Neuronal stem cell (in vitro differentiated cells): ENCODE measurements around the gene ARSJ.

Source experiments
- DNase-seq: peaks from one replicate; pipeline ENCODE4 v3.0.0-alpha.2; 2013; ENCODE audit warnings: low spot score
- H2AFZ ChIP-seq: one replicate; pipeline ENCODE4 v1.6.1; 2013; ENCODE audit warnings: mild to moderate bottlenecking, low read length, inconsistent platforms
- H2AK5ac ChIP-seq: 2 replicates; pipeline ENCODE4 v1.6.1; 2013; ENCODE audit warnings: low read depth, mild to moderate bottlenecking, inconsistent platforms, low read length, moderate library complexity, mixed read lengths
- H2BK120ac ChIP-seq: 2 replicates; pipeline ENCODE4 v1.6.1; 2013; ENCODE audit warnings: low read depth, mild to moderate bottlenecking, inconsistent platforms, low read length, moderate library complexity, mixed read lengths
- H2BK12ac ChIP-seq: one replicate; pipeline ENCODE4 v1.6.1; 2013; ENCODE audit warnings: low read length, inconsistent platforms
- H2BK15ac ChIP-seq: 2 replicates; pipeline ENCODE4 v1.6.1; 2013; ENCODE audit warnings: mild to moderate bottlenecking, low read length, inconsistent platforms, mixed read lengths
- H2BK5ac ChIP-seq: one replicate; pipeline ENCODE4 v1.6.1; 2013; ENCODE audit warnings: inconsistent platforms, mild to moderate bottlenecking, low read length, moderate library complexity
- H3K14ac ChIP-seq: one replicate; pipeline ENCODE4 v1.6.1; 2013; ENCODE audit warnings: low read length, inconsistent platforms
- H3K18ac ChIP-seq: 2 replicates; pipeline ENCODE4 v1.6.1; 2013; ENCODE audit warnings: low read length, inconsistent platforms
- H3K23ac ChIP-seq: 2 replicates; pipeline ENCODE4 v1.6.1; 2013; ENCODE audit warnings: low read depth, mild to moderate bottlenecking, mixed read lengths, low read length, inconsistent platforms; ENCODE audit not compliant: poor library complexity
- H3K27ac ChIP-seq: replicated peaks from 3 replicates; pipeline ENCODE4 v1.5.1; 2013; ENCODE audit warnings: low read length, inconsistent platforms
- H3K27me3 ChIP-seq, 3 experiments: 2 replicates each; pipeline ENCODE4 v1.6.1; 2013; ENCODE audit warnings: low read length in 3 of 3, mild to moderate bottlenecking in 2 of 3, inconsistent platforms in 1 of 3, low read depth in 1 of 3, mixed read lengths in 1 of 3, moderate library complexity in 1 of 3; ENCODE audit not compliant: control insufficient read depth in 3 of 3, insufficient read depth in 3 of 3
- H3K36me3 ChIP-seq, 2 donors: replicated peaks in 1 of 2; 2 replicates each; pipeline ENCODE4 v1.6.1; 2013; ENCODE audit warnings: low read length in 2 of 2; ENCODE audit not compliant: control insufficient read depth in 2 of 2, insufficient read depth in 2 of 2
- H3K4ac ChIP-seq: 2 replicates; pipeline ENCODE4 v1.6.1; 2013; ENCODE audit warnings: inconsistent platforms, mild to moderate bottlenecking, low read length, moderate library complexity
- H3K4me1 ChIP-seq, 2 donors: 1 replicate in 1 of 2; 2 replicates in 1 of 2; pipeline ENCODE4 v1.6.1; 2013; ENCODE audit warnings: low read length in 2 of 2, low read depth in 1 of 2; ENCODE audit not compliant: control insufficient read depth in 2 of 2, insufficient read depth in 1 of 2
- H3K4me2 ChIP-seq: one replicate; pipeline ENCODE4 v1.6.1; 2013; ENCODE audit warnings: mild to moderate bottlenecking, low read length, inconsistent platforms; ENCODE audit not compliant: insufficient read depth, poor library complexity, severe bottlenecking
- H3K4me3 ChIP-seq, 2 donors: 2 replicates each; pipeline ENCODE4 v1.5.1; 2013; ENCODE audit warnings: low read length in 2 of 2, mild to moderate bottlenecking in 2 of 2, inconsistent platforms in 1 of 2, moderate library complexity in 1 of 2
- H3K79me1 ChIP-seq: one replicate; pipeline ENCODE4 v1.6.1; 2013; ENCODE audit warnings: low read depth, mild to moderate bottlenecking, inconsistent platforms, low read length, moderate library complexity
- H3K9ac ChIP-seq: one replicate; pipeline ENCODE4 v1.6.1; 2013; ENCODE audit warnings: mild to moderate bottlenecking, low read depth, low read length, inconsistent platforms; ENCODE audit not compliant: poor library complexity
- H3K9me3 ChIP-seq, 2 donors: replicated peaks in 1 of 2; 2 replicates each; pipeline versions ENCODE3 to v1.6.1; 2013; ENCODE audit warnings: low read length in 2 of 2, mild to moderate bottlenecking in 2 of 2, inconsistent platforms in 1 of 2, low read depth in 1 of 2, mixed read lengths in 1 of 2, moderate library complexity in 1 of 2; ENCODE audit not compliant: control insufficient read depth in 2 of 2, insufficient read depth in 1 of 2
- H4K8ac ChIP-seq: one replicate; pipeline ENCODE4 v1.6.1; 2013; ENCODE audit warnings: low read depth, mild to moderate bottlenecking, inconsistent platforms, low read length, moderate library complexity
- H4K91ac ChIP-seq: one replicate; pipeline ENCODE4 v1.6.1; 2013; ENCODE audit warnings: low read length, low read depth, mild to moderate bottlenecking, inconsistent platforms; ENCODE audit not compliant: poor library complexity
- WGBS, 2 donors: extraction: QIAGEN DNeasy Blood & Tissue Kit; methylation state at CpG; one replicate each; pipeline ENCODE4 v1.1.7; 2013; ENCODE audit warnings: missing lambda C conversion rate in 2 of 2, mixed read lengths in 1 of 2; ENCODE audit not compliant: insufficient read length in 2 of 2, insufficient replicate concordance in 1 of 2; ENCODE audit errors: extremely low coverage in 2 of 2; 5-methylcytosine and 5-hydroxymethylcytosine counted together

ARSJ gene

DNA sequence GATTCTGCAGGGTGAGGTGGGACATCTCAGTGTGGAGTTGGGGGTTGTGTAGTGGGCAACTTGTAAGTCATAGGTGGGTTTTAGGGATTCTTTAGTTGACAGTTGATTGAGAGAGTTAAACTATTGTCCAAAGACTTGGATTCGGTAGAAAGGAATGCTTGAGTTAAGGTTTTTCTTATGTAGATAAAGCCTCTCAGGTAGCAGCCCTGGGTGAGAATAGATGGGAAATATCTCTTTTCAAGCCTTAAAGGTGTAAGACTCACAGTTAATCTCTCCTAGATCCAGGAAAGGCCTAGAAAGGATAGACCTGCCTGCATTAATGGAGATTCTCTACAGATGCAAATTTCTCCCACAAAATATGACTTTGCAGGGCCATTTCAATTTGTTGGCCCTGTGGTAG is 108.4 kb downstream of the ARSJ start:
- Histone ChIP-seq H3K9ac (no peak overlapping the region), H2AK5ac (no peak overlapping the region), H3K27ac (no peak overlapping the region), H2BK12ac (no peak overlapping the region), H3K4me2 (no peak overlapping the region), H3K4ac (no peak overlapping the region), H3K4me3 (no peak overlapping the region), H3K23ac (no peak overlapping the region), H2BK120ac (no peak overlapping the region), H3K27me3 (no peaks in the 10 kb centered on the region), H3K79me1 (no peaks in the 10 kb centered on the region), H3K14ac (no peak overlapping the region), H2AFZ (no peak overlapping the region), H4K91ac (no peak overlapping the region), H2BK5ac (no peak overlapping the region), H3K9me3 (no peaks in the 10 kb centered on the region), H3K36me3 (no peaks in the 10 kb centered on the region), H2BK15ac (no peak overlapping the region), H3K18ac (no peak overlapping the region), H3K4me1 (peaks cover 0 to 2% of the 10 kb centered on the region in 2 donors), H4K8ac (no peak overlapping the region)
- DNase-seq: no peak
- WGBS, 2 donors: no CpG with 5 or more reads among the region's 1 CpG

DNA sequence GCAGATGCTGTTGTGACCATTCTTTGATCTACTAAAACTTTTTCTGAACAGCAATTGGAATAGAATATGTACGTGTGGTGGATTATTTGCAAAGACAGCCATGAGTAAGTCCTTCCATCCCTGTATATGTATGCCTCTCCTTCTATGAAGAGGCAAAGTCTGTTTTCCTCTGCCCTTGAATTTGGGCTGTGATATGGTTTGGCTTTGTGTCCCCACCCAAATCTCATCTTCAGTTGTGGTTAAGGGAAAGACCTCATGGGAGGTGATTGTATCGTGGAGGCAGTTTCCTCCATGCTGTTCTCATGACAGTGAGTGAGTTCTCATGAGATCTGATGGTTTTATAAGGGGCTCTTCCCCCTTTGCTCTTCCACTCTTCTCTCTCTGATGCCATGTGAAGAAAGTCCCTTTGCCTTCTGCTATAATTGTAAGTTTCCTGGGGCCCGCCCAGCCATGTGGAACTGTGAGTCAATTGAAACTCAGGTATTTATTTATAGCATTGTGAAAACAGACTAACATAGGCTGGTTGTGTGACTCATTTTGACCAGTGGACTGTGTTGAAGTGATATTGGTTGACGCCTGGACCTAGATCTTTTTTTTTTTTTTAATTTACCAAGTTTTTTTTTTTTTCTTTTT is 109.6 kb downstream of the ARSJ start:
- Histone ChIP-seq H3K36me3 (no peaks in the 10 kb centered on the region), H2BK5ac (no peak overlapping the region), H3K4me2 (no peak overlapping the region), H2BK120ac (no peak overlapping the region), H2BK15ac (no peak overlapping the region), H3K23ac (no peak overlapping the region), H2BK12ac (no peak overlapping the region), H3K27ac (no peak overlapping the region), H4K8ac (no peak overlapping the region), H4K91ac (no peak overlapping the region), H3K4me3 (no peak overlapping the region), H3K4me1 (peaks cover 0 to 2% of the 10 kb centered on the region in 2 donors), H3K79me1 (no peaks in the 10 kb centered on the region), H3K9ac (no peak overlapping the region), H2AK5ac (no peak overlapping the region), H3K9me3 (no peaks in the 10 kb centered on the region), H3K27me3 (no peaks in the 10 kb centered on the region), H3K14ac (no peak overlapping the region), H2AFZ (no peak overlapping the region), H3K4ac (no peak overlapping the region), H3K18ac (no peak overlapping the region)
- WGBS, 2 donors: no CpG with 5 or more reads among the region's 4 CpGs
- no peak for DNase-seq

DNA sequence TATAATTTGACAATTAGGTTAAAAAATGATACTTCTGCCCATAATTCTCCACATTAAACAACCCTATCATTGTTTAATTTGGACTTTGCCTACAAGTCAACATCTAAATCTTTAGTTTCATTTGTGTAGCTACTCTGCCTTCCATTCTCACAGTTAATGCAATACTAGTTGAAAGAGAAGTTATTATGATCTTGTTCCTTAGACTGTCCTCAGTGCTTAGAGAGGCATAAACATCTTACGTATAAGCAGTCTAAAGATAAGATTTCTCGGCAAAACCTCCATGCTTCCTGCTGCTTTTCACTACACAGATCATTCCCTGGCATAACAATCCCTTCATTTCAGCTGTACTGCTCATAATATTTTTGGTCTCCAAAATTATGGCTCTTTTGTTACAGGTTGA is 112.8 kb downstream of the ARSJ start:
- Histone ChIP-seq H3K14ac (no peak overlapping the region), H2AK5ac (no peak overlapping the region), H2BK5ac (no peak overlapping the region), H2BK15ac (no peak overlapping the region), H3K18ac (no peak overlapping the region), H4K8ac (no peak overlapping the region), H3K9ac (no peak overlapping the region), H3K4me3 (no peak overlapping the region), H2BK12ac (no peak overlapping the region), H3K23ac (no peak overlapping the region), H4K91ac (no peak overlapping the region), H3K27me3 (no peaks in the 10 kb centered on the region), H3K36me3 (no peaks in the 10 kb centered on the region), H2BK120ac (no peak overlapping the region), H3K4me1 (no peaks in the 10 kb centered on the region), H2AFZ (no peak overlapping the region), H3K4me2 (no peak overlapping the region), H3K79me1 (no peaks in the 10 kb centered on the region), H3K4ac (no peak overlapping the region), H3K9me3 (no peaks in the 10 kb centered on the region), H3K27ac (no peak overlapping the region)
- no CpG with 5 or more reads among the region's 2 CpGs for WGBS, 2 donors
- no peak for DNase-seq

DNA sequence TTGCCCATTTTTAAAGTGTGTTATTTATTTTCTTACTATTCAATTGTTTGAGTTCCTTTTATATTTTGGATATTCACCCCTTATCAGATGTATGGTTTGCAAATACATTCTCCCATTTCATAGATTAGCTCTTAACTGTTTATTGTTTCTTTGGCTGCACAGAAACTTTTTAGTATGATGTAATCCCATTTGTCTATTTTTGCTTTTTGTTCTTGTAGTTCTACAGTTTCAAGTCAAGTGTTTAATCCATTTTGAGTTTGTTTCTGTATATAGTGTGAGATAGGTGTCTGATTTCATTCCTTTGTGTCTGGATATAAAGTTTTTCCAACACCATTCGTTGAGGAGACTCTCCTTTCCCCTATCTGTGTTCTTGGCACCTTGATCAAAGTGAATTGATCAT is 120.5 kb downstream of the ARSJ start:
- Histone ChIP-seq H4K8ac (no peak overlapping the region), H3K36me3 (no peaks in the 10 kb centered on the region), H2BK120ac (no peak overlapping the region), H3K4me3 (no peak overlapping the region), H4K91ac (no peak overlapping the region), H3K9me3 (no peaks in the 10 kb centered on the region), H3K9ac (no peak overlapping the region), H2AK5ac (no peak overlapping the region), H3K18ac (no peak overlapping the region), H2BK5ac (no peak overlapping the region), H3K4me2 (no peak overlapping the region), H3K27me3 (no peaks in the 10 kb centered on the region), H3K23ac (no peak overlapping the region), H2BK12ac (no peak overlapping the region), H2AFZ (no peak overlapping the region), H3K79me1 (no peaks in the 10 kb centered on the region), H3K4me1 (no peaks in the 10 kb centered on the region), H3K4ac (no peak overlapping the region), H3K27ac (no peak overlapping the region), H2BK15ac (no peak overlapping the region), H3K14ac (no peak overlapping the region)
- WGBS, 2 donors: no CpG with 5 or more reads among the region's 1 CpG
- DNase-seq: no peak
